ENCODE results near the gene EGLN2.

The EGLN2 gene

DNA sequence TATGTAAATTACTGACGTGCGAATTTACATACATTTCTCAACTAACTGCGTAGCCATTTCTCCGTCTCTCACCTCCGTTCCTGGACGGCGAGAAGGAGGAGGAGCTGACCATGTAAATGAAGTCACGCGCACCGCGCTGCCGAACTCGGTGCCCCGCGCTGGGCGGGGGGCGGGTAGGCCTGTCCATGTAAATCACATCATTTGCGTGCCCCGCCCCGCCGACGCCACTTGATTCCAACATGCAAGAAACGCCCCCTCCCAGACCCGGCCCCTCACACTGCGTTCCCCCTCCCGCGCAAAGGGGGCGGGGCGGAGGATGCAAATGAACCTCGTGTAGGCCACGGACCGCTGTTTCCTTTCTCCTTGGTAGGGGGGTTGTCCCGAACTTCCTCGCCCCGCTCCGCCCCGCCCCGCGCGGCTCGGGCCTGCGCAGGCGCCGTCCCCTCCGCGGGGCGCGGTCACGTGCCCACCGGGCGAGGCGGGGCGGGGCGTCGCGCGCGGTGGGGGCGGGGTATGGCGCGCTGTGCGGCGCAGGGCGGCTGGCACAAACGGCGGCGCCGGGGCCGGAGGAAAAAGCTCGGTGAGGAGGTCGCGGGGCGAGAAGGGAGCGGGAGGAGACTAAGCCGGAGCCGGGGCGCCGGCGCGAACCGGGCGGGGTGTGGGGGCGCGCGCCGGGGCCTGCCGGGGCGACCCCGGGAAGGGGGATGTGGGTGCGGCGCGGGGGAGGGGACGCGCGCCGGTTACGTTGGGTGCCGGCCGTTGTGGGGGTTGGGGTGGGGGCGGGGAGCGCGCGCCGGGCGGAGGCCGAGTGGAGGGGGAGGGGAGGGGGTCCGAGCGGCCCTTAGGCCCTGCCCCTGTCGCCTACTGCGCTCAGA, at the start of gene EGLN2:
Gene EGLN2, plus strand, starts transcription at position 509 of the 875 bp plus-strand sequence. CDS start 1,382 bp downstream, outside the sequence.
- DNase-seq (ENCODE audit: low spot score), result peak; percentile 98
- TF ChIP-seq, protein P1, sequence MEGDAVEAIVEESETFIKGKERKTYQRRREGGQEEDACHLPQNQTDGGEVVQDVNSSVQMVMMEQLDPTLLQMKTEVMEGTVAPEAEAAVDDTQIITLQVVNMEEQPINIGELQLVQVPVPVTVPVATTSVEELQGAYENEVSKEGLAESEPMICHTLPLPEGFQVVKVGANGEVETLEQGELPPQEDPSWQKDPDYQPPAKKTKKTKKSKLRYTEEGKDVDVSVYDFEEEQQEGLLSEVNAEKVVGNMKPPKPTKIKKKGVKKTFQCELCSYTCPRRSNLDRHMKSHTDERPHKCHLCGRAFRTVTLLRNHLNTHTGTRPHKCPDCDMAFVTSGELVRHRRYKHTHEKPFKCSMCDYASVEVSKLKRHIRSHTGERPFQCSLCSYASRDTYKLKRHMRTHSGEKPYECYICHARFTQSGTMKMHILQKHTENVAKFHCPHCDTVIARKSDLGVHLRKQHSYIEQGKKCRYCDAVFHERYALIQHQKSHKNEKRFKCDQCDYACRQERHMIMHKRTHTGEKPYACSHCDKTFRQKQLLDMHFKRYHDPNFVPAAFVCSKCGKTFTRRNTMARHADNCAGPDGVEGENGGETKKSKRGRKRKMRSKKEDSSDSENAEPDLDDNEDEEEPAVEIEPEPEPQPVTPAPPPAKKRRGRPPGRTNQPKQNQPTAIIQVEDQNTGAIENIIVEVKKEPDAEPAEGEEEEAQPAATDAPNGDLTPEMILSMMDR (conservative IDR thresholded peaks at IDR 0.05; ENCODE audit: low read depth), result no peak
- ChIA-PET POLR2A (ENCODE audit: low non-redundant PET) (interaction anchor here (1.1 kb wide), 1 partner anchor 21 kb away, joined by 3 read pairs; the partner anchor contains the start of gene RAB4B), CTCF (interaction anchor here (0.6 kb wide), 2 partner anchors 97 to 349 kb away, joined by 3 to 7 read pairs; no protein-coding TSS in a partner anchor)
- H3K27ac ChIP-seq, result peak within 1 kb of the TSS; percentile 88

DNA sequence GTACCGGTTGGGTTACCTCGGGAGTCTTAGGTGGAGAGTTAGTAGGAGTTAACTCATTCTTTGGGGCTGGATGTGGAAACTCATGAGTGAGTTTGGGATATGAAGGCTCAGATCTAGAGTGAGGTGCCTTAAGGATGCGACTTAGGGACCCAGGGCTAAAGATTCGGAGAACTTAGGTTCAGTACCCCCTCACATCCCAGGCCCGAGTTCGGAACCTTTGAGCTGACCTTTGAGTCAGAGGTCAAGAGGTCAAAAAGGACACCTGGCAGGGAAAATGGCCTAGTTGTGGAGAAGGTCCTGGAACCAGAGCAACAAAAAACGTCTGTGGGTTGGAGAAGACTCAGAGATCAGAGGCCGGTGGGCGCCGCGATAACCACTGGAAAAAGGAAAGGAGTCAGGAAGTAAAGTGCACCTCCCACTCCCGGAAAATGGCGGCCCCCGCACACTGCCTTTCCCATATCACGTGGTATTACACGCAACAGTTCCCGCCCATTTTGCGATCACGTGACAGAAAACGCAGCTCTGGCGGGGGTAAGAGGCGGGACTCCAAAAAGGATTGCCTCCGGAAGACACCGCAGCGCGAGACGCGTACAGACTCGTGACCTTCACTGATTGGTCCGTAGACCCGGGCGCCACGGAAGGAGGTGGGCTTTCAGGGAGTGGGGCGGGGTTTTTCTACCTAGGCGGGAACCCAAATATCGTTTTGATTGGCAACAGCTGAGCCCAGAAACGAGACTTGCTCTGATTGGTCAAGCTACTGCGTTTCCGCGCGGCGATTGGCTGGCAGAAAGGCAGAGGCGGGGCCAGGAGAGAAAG, 48.7 kb upstream of the EGLN2 start, which contains the start of gene ACTMAP:
Gene ACTMAP, minus strand, starts transcription at position 420 of the 816 bp plus-strand sequence. CDS start 674 bp downstream, outside the sequence.
- ChIA-PET POLR2A (ENCODE audit: low non-redundant PET) (interaction anchor here (0.5 to 1.0 kb wide), 8 partner anchors 8 to 87 kb away, joined by 3 to 7 read pairs (median 4); partner anchors contain the start of gene COQ8B), CTCF (interaction anchor here (0.7 kb wide), 2 partner anchors 9 to 150 kb away, joined by 3 to 6 read pairs; no protein-coding TSS in a partner anchor)
- peak within 1 kb of the TSS; percentile 95 for H3K27ac ChIP-seq
- TF ChIP-seq, protein P1 (conservative IDR thresholded peaks at IDR 0.05; ENCODE audit: low read depth), result no peak
- peak; percentile 100 for DNase-seq (ENCODE audit: low spot score)

DNA sequence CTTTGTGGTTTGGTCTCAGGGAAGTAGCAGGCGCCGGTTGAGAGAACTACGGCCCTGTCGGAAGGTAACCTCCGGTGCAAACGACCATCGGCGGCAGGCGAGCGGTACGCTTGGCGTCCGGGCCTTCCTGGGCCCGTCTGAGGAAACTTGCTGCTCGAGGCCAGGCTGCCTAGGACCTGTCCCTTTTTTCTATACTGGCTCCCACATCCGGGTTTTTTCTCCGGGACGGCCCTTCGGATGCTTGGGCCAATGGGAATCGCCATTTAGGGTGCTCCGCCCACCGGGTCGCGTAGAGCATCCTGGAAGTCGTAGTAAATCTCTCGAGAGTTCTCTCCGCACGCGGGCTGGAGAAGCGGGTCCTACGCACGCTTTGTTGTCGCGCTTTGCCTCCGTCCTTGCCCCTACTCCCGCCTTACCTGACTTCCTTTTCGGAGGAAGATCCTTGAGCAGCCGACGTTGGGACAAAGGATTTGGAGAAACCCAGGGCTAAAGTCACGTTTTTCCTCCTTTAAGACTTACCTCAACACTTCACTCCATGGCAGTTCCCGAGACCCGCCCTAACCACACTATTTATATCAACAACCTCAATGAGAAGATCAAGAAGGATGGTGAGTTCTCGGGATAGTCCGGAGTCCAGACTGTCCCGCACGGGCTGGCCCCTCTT, 48.0 kb upstream of the EGLN2 start, which contains the start of gene SNRPA:
Gene SNRPA, plus strand, starts transcription at position 330 of the 664 bp plus-strand sequence. Its CDS starts 206 bp downstream, at position 536.
- peak within 1 kb of the TSS; percentile 95 for H3K27ac ChIP-seq
- CTCF ChIA-PET, result interaction anchor here (0.7 kb wide), 1 partner anchor 150 kb away, joined by 3 read pairs; no protein-coding TSS in a partner anchor
- POLR2A ChIA-PET (ENCODE audit: low non-redundant PET), result interaction anchor here (0.5 to 1.0 kb wide), 7 partner anchors 9 to 88 kb away, joined by 3 to 5 read pairs (median 4); partner anchors contain the start of gene COQ8B

DNA sequence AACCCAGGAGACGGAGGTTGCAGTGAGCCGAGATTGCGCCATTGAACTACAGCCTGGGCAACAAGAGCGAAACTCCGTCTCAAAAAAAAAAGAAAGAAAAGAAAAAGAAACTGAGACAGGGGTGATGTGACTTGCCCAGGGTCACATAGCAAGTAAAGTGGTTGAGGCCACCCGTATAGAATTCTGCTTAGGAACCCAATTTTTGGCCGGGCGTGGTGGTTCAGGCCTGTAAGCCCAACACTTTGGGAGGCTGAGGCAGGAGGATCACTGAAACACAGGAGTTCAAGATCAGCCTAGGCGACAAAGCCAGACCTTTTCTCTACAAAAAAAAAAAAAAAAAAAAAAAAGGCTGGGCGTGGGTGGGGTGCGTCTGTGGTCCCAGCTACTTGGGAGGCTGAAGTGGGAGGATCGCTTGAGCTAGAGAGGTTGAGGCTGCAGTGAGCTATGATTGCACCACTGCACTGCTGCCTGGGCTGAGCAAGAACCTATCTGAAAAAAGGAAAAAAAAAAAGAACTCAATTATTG, 46.7 kb upstream of the EGLN2 start:
- POLR2A ChIA-PET (ENCODE audit: low non-redundant PET), result interaction anchor here (0.7 kb wide), 2 partner anchors 35 to 392 kb away, joined by 3 to 4 read pairs; no protein-coding TSS in a partner anchor
- H3K27ac ChIP-seq, result peak overlapping the region; percentile 95
- CTCF ChIA-PET, result interaction anchor here (0.6 kb wide), 1 partner anchor 31 kb away, joined by 3 read pairs; no protein-coding TSS in a partner anchor
- TF ChIP-seq, protein P1 (conservative IDR thresholded peaks at IDR 0.05; ENCODE audit: low read depth), result no peak
- DNase-seq (ENCODE audit: low spot score), result no peak

More for the DNA sequence above, 48.0 kb upstream of the EGLN2 start, which contains the start of gene SNRPA:
- TF ChIP-seq, protein P1 (conservative IDR thresholded peaks at IDR 0.05; ENCODE audit: low read depth), result no peak
- DNase-seq (ENCODE audit: low spot score), result peak; percentile 98

DNA sequence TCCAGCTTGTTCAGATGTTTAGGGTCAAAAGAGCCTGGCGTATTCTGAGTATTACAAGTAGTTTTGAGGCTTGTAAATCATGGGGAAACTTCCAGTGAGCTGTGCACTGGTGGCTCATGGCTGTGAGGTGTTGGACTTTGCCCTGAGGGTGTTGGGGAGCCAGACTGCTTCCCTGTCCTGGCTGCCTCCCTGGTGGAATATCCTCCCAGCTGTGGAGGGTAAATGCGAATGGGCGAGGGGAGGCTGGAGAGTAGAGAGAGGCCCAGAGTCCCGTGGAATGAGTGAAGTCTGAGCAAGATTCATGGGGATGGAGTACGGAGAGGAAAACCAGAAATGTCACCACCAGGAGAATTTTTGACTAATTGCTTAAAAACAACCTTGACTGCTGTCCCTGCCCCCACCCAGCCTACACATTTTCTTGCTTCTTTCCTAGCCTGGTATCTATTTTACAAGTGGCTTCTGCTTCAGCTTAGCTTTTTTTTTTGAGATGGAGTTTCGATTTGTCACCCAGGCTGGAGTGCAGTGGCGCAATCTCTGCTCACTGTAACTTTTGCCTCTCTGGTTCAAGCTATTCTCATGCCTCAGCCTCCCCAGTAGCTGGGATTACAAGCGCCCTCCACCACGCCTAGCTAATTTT, 44.3 kb upstream of the EGLN2 start:
- peak overlapping the region; percentile 61 for H3K27ac ChIP-seq
- POLR2A ChIA-PET (ENCODE audit: low non-redundant PET), result no interaction called here
- DNase-seq (ENCODE audit: low spot score), result no peak
- TF ChIP-seq, protein P1 (conservative IDR thresholded peaks at IDR 0.05; ENCODE audit: low read depth), result no peak
- CTCF ChIA-PET, result interaction anchor here (1.2 kb wide), 1 partner anchor 15 kb away, joined by 7 read pairs; no protein-coding TSS in a partner anchor

All from RWPE1 (cell line).